Loucy (cell line): Measurements from ENCODE around the gene SETD2.

ENCODE experiments used
- EZH2phosphoT487 ChIP-seq: fragments of 200-600 bp; IDR thresholded peaks from 2 replicates; pipeline ENCODE4 v1.6.1; 2018; ENCODE audit warnings: antibody characterized with exemption, mild to moderate bottlenecking, moderate library complexity, borderline replicate concordance
- TF ChIP-seq, protein P1 (sequence below): fragments of 200-600 bp; sonication (generic); conservative IDR thresholded peaks from 2 replicates; pipeline ENCODE4 v1.5.1; 2014; ENCODE audit warnings: mild to moderate bottlenecking, antibody characterized with exemption, low read length

DNA sequence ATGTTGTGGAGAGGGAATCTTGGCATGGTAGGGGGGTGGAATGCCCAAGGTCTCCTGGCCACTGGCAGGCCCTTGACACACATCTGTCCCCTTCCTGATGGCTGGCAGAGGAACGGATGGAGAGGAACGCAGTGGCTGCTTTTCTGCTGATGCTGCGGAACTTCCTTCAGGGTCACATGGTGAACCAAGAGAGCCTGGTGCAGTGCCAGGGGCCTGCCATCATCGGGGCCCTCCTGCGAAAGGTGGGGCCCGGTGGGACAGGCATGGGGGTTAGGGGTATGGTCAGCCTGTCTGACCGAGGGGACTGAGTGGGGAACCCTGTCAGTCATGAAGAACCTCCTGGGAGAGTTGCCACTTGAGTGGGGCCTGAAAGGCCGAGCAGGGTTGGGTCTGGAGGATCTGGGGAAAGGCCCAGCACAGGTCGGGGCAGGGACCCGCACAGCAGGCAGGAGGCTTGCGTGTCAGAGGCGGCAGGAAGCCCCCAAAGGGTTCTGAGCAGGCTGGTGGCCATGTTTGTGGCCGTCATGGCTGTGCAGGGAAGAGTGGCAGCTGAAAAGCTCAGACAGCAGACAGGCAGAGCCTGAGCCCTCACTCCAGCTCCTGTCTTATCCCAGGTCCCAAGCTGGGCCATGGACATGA is 166.3 kb downstream of the SETD2 start:
- TF ChIP-seq EZH2phosphoT487: no peak
- TF ChIP-seq, protein P1, sequence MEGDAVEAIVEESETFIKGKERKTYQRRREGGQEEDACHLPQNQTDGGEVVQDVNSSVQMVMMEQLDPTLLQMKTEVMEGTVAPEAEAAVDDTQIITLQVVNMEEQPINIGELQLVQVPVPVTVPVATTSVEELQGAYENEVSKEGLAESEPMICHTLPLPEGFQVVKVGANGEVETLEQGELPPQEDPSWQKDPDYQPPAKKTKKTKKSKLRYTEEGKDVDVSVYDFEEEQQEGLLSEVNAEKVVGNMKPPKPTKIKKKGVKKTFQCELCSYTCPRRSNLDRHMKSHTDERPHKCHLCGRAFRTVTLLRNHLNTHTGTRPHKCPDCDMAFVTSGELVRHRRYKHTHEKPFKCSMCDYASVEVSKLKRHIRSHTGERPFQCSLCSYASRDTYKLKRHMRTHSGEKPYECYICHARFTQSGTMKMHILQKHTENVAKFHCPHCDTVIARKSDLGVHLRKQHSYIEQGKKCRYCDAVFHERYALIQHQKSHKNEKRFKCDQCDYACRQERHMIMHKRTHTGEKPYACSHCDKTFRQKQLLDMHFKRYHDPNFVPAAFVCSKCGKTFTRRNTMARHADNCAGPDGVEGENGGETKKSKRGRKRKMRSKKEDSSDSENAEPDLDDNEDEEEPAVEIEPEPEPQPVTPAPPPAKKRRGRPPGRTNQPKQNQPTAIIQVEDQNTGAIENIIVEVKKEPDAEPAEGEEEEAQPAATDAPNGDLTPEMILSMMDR: no peak
